Erythroblast (primary cell): ENCODE data around the gene RBM4.

Experiments
- GATA1 ChIP-seq: IDR thresholded peaks from 2 replicates; pipeline ENCODE4 v1.6.1; 2011; ENCODE audit warnings: low read depth, mild to moderate bottlenecking, control low read depth, low read length, moderate library complexity
- POLR2A ChIP-seq: IDR thresholded peaks from 2 replicates; pipeline ENCODE4 v1.6.1; 2011; ENCODE audit warnings: mild to moderate bottlenecking, low read length

- TF ChIP-seq GATA1 (no peak), POLR2A (no peak)
These were observed 36.6 kb downstream of the RBM4 start for GRCh38 chr11:66674964-66675602.
